Pons (tissue), 1 donor: ENCODE measurements around the gene PBRM1.
A peak's percentile ranks its signal among the peaks of the same experiment; 100 is the strongest.

Experiments used
- DNase-seq: peaks from one replicate; pipeline ENCODE4 v3.0.0-alpha.2; 2016; ENCODE audit warnings: low spot score

Gene PBRM1

GRCh38 chr3:52670621-52671521 lies 14.8 kb downstream of the PBRM1 start:
- no peak for DNase-seq

- no peak for DNase-seq
Measured at GRCh38 chr3:52663098-52663497, 22.6 kb downstream of the PBRM1 start.

- DNase-seq: no peak
Measured at GRCh38 chr3:52660046-52660445, 25.7 kb downstream of the PBRM1 start.

GRCh38 chr3:52655895-52656294 lies 29.8 kb downstream of the PBRM1 start:
- DNase-seq: no peak

- no peak for DNase-seq
Measured at GRCh38 chr3:52651592-52651991, 34.1 kb downstream of the PBRM1 start.

- no peak for DNase-seq
Measured at GRCh38 chr3:52650439-52650838, 35.3 kb downstream of the PBRM1 start.

GRCh38 chr3:52649461-52650210 lies 36.1 kb downstream of the PBRM1 start:
- no peak for DNase-seq

- DNase-seq: no peak
Measured at GRCh38 chr3:52645549-52645948, 40.2 kb downstream of the PBRM1 start.

- DNase-seq: no peak
Measured at GRCh38 chr3:52636673-52637072, 49.0 kb downstream of the PBRM1 start.

GRCh38 chr3:52633786-52634185 lies 51.9 kb downstream of the PBRM1 start:
- no peak for DNase-seq

- no peak for DNase-seq
Measured at GRCh38 chr3:52625041-52625440, 60.7 kb downstream of the PBRM1 start.

GRCh38 chr3:52623234-52623792 lies 62.4 kb downstream of the PBRM1 start:
- no peak for DNase-seq

- no peak for DNase-seq
Measured at GRCh38 chr3:52620580-52620979, 65.1 kb downstream of the PBRM1 start.

- no peak for DNase-seq
Measured at GRCh38 chr3:52615166-52615565, 70.5 kb downstream of the PBRM1 start.

GRCh38 chr3:52614689-52615088 lies 71.0 kb downstream of the PBRM1 start:
- DNase-seq: no peak

- DNase-seq: no peak
Measured at GRCh38 chr3:52609316-52609815, 76.3 kb downstream of the PBRM1 start.

GRCh38 chr3:52608337-52608736 lies 77.4 kb downstream of the PBRM1 start:
- DNase-seq: no peak

GRCh38 chr3:52606373-52607085 lies 79.2 kb downstream of the PBRM1 start:
- peak; percentile 50 for DNase-seq

- no peak for DNase-seq
Measured at GRCh38 chr3:52600258-52600657, 85.5 kb downstream of the PBRM1 start.

GRCh38 chr3:52596658-52597265 lies 89.0 kb downstream of the PBRM1 start:
- DNase-seq: peak; percentile 99

- DNase-seq: no peak
Measured at GRCh38 chr3:52593103-52593502, 92.6 kb downstream of the PBRM1 start.
